Type B pancreatic cell (in vitro differentiated cells): ENCODE results near the gene PCCB. TPM values are rescaled to one million over a fixed set of nuclear protein-coding genes. Genes with fewer than 3 reads are reported as not detected.
A peak's percentile ranks its signal among the peaks of the same experiment; 100 is the strongest.

Experiments used
- DNase-seq: peaks from one replicate; pipeline ENCODE4 v3.0.0; 2021; ENCODE audit warnings: mixed read lengths; ENCODE audit not compliant: unreplicated experiment; ENCODE audit errors: extremely low spot score
- H3K27ac Mint-ChIP-seq: 2 replicates; pipeline ENCODE4 v1.8.0; 2021; ENCODE audit warnings: mild to moderate bottlenecking, mixed read lengths
- H3K27me3 Mint-ChIP-seq: 2 replicates; pipeline ENCODE4 v1.8.0; 2021; ENCODE audit warnings: mixed read lengths
- H3K36me3 Mint-ChIP-seq: 2 replicates; pipeline ENCODE4 v1.8.0; 2021; ENCODE audit warnings: mixed read lengths
- H3K4me1 Mint-ChIP-seq: one replicate; pipeline ENCODE4 v1.8.0; 2021; ENCODE audit warnings: mixed read lengths; ENCODE audit not compliant: unreplicated experiment
- H3K4me3 Mint-ChIP-seq: 2 replicates; pipeline ENCODE4 v1.8.0; 2021; ENCODE audit warnings: mild to moderate bottlenecking, mixed read lengths
- H3K9me3 Mint-ChIP-seq: 2 replicates; pipeline ENCODE4 v1.8.0; 2021; ENCODE audit warnings: mixed read lengths
- total RNA-seq: library from RNA; stranded (reverse); gene quantifications from 2 replicates; pipeline ENCODE4 v1.2.1, GENCODE V29; 2021; ENCODE audit warnings: low replicate concordance
- TF ChIP-seq, protein P1 (sequence below): fragments of 200-600 bp; sonication (generic); conservative IDR thresholded peaks from 2 replicates; pipeline ENCODE4 v1.5.0; 2021; ENCODE audit warnings: antibody characterized with exemption, mild to moderate bottlenecking

Gene PCCB
- total RNA-seq, 1 donor from 2014 or later: 41.0 TPM

DNA sequence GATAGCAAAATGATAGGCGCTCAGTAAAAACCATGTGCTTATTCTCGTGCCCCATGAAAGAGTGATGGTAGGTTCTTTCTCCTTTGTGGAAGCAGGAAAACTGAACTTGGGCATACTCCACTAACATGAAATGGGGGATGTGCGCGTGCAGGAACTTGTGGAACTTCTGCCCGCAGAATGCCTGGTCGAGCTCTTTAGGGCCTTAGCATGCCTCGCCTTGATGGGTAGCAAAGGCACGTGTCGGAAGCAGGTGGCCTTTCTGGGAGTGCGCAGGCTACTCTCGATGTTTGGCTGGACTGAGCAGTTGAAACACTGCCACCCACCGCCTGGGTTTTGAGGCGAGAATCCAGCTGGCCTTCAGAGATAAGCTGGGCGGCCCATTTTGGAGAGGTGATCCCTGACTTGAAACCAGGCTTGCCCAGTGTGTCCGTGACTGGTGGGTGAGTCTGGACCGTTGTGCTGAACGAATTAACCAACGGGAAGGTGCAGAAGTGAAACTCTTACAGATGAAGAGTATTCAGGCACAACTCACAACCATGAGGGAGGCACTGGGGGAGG is 842 bp downstream of the PCCB start:
- DNase-seq: no peak
- Mint-ChIP-seq H3K36me3 (no peaks in the 10 kb centered on the region), H3K4me3 (peak overlapping the region; percentile 88)

DNA sequence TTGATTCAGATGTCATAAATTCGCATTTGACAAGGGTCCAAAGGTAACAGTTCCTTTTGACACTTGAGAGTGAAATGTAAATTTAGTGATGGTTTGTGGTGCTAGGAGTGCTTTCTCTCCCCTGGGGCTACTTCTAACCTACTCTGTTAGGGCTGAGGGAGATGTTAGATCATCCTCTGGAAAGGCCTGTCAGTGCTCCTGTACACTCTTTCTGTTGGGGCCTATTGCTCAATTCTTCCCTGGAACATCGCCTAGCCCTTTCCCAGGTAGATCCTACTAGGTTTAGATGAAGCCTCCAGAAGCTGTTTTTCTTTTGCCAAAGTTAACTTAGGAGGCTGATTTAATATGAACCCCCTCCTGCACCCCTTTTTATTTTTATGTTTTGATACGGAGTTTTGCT is 1.4 kb downstream of the PCCB start:
- Mint-ChIP-seq H3K36me3 (peaks cover 5% of the 10 kb centered on the region), H3K9me3 (no peaks in the 10 kb centered on the region), H3K4me1 (peaks cover 10% of the 10 kb centered on the region), H3K27me3 (no peaks in the 10 kb centered on the region), H3K4me3 (peak overlapping the region; percentile 88), H3K27ac (peak overlapping the region; percentile 92)
- TF ChIP-seq, protein P1, sequence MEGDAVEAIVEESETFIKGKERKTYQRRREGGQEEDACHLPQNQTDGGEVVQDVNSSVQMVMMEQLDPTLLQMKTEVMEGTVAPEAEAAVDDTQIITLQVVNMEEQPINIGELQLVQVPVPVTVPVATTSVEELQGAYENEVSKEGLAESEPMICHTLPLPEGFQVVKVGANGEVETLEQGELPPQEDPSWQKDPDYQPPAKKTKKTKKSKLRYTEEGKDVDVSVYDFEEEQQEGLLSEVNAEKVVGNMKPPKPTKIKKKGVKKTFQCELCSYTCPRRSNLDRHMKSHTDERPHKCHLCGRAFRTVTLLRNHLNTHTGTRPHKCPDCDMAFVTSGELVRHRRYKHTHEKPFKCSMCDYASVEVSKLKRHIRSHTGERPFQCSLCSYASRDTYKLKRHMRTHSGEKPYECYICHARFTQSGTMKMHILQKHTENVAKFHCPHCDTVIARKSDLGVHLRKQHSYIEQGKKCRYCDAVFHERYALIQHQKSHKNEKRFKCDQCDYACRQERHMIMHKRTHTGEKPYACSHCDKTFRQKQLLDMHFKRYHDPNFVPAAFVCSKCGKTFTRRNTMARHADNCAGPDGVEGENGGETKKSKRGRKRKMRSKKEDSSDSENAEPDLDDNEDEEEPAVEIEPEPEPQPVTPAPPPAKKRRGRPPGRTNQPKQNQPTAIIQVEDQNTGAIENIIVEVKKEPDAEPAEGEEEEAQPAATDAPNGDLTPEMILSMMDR: no peak
- no peak for DNase-seq

More for the DNA sequence above, 842 bp downstream of the PCCB start:
- TF ChIP-seq, protein P1: no peak
- peaks cover 10% of the 10 kb centered on the region for H3K4me1 Mint-ChIP-seq
- peak overlapping the region; percentile 92 for H3K27ac Mint-ChIP-seq
- no peaks in the 10 kb centered on the region for H3K27me3 Mint-ChIP-seq
- H3K9me3 Mint-ChIP-seq: no peaks in the 10 kb centered on the region

DNA sequence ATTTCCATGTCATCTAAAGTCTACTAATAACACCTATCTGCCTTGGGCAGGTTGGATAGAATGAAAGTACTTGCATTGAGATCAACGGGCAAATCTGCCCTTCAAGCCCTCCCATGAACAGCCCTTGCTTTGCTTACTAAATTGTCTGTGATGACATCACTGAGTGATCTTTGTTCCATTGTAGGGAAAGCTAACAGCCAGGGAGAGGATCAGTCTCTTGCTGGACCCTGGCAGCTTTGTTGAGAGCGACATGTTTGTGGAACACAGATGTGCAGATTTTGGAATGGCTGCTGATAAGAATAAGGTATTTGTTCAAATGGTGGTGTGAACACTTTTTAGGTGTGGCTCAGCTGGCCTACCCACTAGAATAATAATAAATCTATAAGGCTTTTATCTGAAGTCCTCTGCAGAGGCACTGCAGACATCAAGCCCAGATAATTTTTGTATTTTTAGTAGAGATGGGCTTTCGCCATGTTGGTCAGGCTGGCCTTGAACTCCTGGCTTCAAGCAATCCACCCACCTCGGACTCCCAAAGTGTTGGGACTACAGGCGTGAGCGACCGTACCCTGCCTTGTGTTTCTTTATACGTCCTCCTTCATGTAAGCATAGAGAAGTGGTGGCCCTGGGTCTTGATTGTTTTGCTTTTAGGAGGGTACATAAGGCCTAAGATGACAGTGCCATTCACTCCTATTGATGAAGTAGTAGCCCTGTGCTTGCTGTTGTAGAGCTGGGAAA is 5.7 kb downstream of the PCCB start:
- H3K27ac Mint-ChIP-seq: peak overlapping the region; percentile 30

DNA sequence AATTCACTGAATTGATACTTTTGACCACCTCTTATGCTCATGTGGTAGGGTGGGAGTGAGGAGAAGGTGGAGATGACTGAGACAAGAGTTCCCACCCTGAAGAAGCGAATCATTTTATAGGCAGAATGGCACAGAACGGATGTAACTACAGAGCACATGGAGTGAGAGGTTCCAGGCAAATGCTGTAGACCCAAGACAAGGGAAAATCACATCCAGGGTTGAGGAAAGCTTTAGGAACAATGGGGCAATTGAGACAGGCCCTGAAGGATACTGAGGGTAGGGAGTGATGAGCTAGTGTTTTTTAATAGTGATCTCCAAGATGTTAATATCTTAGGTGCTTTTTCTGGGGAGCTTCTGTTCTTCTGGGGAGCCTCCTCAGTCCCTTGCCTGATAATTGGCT is 8.1 kb downstream of the PCCB start:
- peaks cover 30% of the 10 kb centered on the region for H3K36me3 Mint-ChIP-seq
- no peaks in the 10 kb centered on the region for H3K27me3 Mint-ChIP-seq
- TF ChIP-seq, protein P1: no peak
- H3K27ac Mint-ChIP-seq: no peak overlapping the region
- DNase-seq: no peak
- no peak overlapping the region for H3K4me3 Mint-ChIP-seq
- no peaks in the 10 kb centered on the region for H3K4me1 Mint-ChIP-seq
- no peaks in the 10 kb centered on the region for H3K9me3 Mint-ChIP-seq

More for the DNA sequence above, 5.7 kb downstream of the PCCB start:
- Mint-ChIP-seq H3K36me3 (peaks cover 19% of the 10 kb centered on the region), H3K4me3 (no peak overlapping the region), H3K27me3 (no peaks in the 10 kb centered on the region), H3K4me1 (peaks cover 7% of the 10 kb centered on the region), H3K9me3 (no peaks in the 10 kb centered on the region)
- DNase-seq: no peak
- TF ChIP-seq, protein P1: no peak

DNA sequence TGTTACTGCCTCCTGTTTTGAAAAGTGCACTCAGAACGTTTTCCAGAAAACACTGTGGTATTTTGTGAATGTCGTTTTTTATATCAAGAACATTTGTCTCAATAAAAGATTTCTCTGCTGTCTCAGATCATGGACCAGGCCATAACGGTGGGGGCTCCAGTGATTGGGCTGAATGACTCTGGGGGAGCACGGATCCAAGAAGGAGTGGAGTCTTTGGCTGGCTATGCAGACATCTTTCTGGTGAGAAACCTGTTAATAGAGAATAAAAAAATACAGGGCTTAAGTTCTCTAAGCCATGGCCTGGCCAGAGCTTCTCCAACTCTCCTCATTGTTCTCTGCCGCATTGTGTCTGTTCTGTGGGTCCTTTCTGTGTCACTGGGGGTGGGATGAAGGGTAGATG is 11.7 kb downstream of the PCCB start:
- no peak overlapping the region for H3K4me3 Mint-ChIP-seq
- DNase-seq: no peak
- H3K27ac Mint-ChIP-seq: no peak overlapping the region
- H3K36me3 Mint-ChIP-seq: peaks cover 26% of the 10 kb centered on the region
- H3K27me3 Mint-ChIP-seq: no peaks in the 10 kb centered on the region
- TF ChIP-seq, protein P1: no peak
- H3K4me1 Mint-ChIP-seq: no peaks in the 10 kb centered on the region
- no peaks in the 10 kb centered on the region for H3K9me3 Mint-ChIP-seq
